Tibial nerve (tissue), 4 donors: ENCODE measurements around the gene TOR1AIP2.

Experiments used
- EP300 ChIP-seq, 2 donors: sonication (generic); formaldehyde crosslinking; IDR thresholded peaks; one replicate each; pipeline ENCODE4 v1.6.1; 2017; ENCODE audit warnings: antibody characterized with exemption in 2 of 2, mild to moderate bottlenecking in 1 of 2
- POLR2A ChIP-seq, 2 donors: fragments of 450-650 bp; IDR thresholded peaks; one replicate each; pipeline ENCODE4 v1.6.1; 2017; ENCODE audit warnings: antibody characterized with exemption in 2 of 2, mild to moderate bottlenecking in 2 of 2, moderate library complexity in 2 of 2
- TF ChIP-seq, protein P1 (sequence below), 5 experiments: fragments of 200-600 bp in 3 of 5; fragments of 450-650 bp in 2 of 5; sonication (generic) in 3 of 5; IDR thresholded peaks; one replicate each; pipeline ENCODE4 v1.5.1; 2016 to 2019; ENCODE audit warnings: antibody characterized with exemption in 5 of 5, mild to moderate bottlenecking in 3 of 5, moderate library complexity in 2 of 5

DNA sequence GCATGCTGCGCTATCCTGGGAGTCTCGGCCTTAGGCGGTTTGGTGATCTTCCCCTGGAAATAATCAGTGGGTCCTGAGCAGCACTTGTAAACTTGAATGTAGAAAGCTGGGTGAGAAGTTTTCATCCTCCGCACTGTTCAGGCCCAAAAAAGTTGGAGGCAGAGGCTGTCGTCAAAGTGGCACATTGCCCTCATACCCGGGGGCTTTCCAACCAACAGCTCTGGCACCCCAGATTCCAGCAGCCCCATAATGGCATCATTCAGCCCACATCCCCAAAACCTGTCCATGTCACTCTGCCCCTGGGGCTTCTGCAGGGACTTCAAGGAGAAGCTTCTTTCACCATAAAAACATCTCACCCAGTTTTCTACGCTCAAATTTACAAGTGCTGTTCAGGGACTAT lies 59.3 kb downstream of the TOR1AIP2 start:
- TF ChIP-seq, protein P1, sequence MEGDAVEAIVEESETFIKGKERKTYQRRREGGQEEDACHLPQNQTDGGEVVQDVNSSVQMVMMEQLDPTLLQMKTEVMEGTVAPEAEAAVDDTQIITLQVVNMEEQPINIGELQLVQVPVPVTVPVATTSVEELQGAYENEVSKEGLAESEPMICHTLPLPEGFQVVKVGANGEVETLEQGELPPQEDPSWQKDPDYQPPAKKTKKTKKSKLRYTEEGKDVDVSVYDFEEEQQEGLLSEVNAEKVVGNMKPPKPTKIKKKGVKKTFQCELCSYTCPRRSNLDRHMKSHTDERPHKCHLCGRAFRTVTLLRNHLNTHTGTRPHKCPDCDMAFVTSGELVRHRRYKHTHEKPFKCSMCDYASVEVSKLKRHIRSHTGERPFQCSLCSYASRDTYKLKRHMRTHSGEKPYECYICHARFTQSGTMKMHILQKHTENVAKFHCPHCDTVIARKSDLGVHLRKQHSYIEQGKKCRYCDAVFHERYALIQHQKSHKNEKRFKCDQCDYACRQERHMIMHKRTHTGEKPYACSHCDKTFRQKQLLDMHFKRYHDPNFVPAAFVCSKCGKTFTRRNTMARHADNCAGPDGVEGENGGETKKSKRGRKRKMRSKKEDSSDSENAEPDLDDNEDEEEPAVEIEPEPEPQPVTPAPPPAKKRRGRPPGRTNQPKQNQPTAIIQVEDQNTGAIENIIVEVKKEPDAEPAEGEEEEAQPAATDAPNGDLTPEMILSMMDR (IDR thresholded peaks at IDR 0.05) = no peak
- no peak for TF ChIP-seq POLR2A (IDR thresholded peaks at IDR 0.05)
- no peak for TF ChIP-seq EP300 (IDR thresholded peaks at IDR 0.05)
